ENCODE results near the gene MAPK1. TPM values are rescaled to one million over a fixed set of nuclear protein-coding genes. Genes with fewer than 3 reads are reported as not detected.
A peak's percentile ranks its signal among the peaks of the same experiment; 100 is the strongest.

MAPK1 gene
- total and polyA plus RNA-seq, 9 of the 15 experiments (the other 6 are each of a cell fraction or from before 2014, with no cell fraction given), result 46.3 to 575 (median 283) TPM

DNA sequence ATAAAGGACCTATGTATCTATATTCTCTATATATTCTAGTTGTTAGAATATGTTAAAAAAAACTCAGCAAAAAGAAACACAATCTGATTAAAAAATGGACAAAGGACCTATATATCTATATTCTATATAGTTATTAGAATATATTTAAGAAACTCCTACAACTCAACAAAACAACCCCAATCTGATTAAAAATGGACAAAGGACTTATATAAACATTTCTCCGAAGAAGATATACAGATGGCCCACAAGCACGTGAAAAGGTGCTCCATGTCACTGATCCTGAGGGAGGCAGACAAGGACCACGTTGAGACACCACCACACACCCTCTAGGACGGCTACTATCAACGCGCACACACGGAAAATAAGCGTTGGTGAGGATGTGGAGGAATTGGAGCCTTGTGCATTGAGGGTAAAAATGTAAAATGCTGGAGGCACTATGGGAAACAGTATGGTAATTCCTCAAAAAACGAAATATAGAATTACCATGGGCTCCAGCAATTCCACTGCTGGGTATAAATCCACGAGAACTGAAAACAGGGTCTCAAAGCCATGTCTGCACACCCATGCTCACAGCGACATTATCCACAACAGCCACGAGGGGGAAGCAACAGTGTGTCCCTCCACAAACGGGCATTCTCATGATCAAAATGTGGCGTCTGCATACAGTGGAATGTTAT lies 154.6 kb downstream of the MAPK1 start (continued):
- TF ChIP-seq CHCHD3 (CRISPR knock-in tag; IDR thresholded peaks at IDR 0.05) (no peak), MAFF (IDR thresholded peaks at IDR 0.05; ENCODE audit: low read length) (peak; percentile 67), TBP (optimal IDR thresholded peaks at IDR 0.05; ENCODE audit: low read depth, low read length) (no peak), ARID3A (IDR thresholded peaks at IDR 0.05; ENCODE audit: borderline replicate concordance, low read depth, low read length) (peak; percentile 99), ZNF384 (IDR thresholded peaks at IDR 0.05; ENCODE audit: low read depth, low read length) (peak; percentile 76), HIVEP1 (CRISPR knock-in tag; IDR thresholded peaks at IDR 0.05) (no peak), FIP1L1 (IDR thresholded peaks at IDR 0.05; ENCODE audit: low read depth, low read length, poor library complexity, severe bottlenecking) (no peak), TARDBP (IDR thresholded peaks at IDR 0.05) (no peak), MYC (IDR thresholded peaks at IDR 0.05; ENCODE audit: low read depth, low read length) (peak; percentile 95), MYC (CRISPR knock-in tag; IDR thresholded peaks at IDR 0.05; ENCODE audit: borderline replicate concordance, low read depth) (no peak), SAFB2 (IDR thresholded peaks at IDR 0.05; ENCODE audit: borderline replicate concordance, low read depth, low read length, severe bottlenecking) (no peak), PHB2 (IDR thresholded peaks at IDR 0.05; ENCODE audit: low read depth) (no peak), TBL1XR1 (IDR thresholded peaks at IDR 0.05; ENCODE audit: low read length in 2 of 2) (peak; percentile 72 to 79; a peak in 2 of 4 replicates), SMC3 (conservative IDR thresholded peaks at IDR 0.05; ENCODE audit: insufficient read depth, low read depth, low read length) (peak; percentile 100), HNRNPH1 (optimal IDR thresholded peaks at IDR 0.05; ENCODE audit: low read depth, low read length) (no peak), ZNF75A (CRISPR knock-in tag; IDR thresholded peaks at IDR 0.05) (no peak), KLF10 (CRISPR knock-in tag; IDR thresholded peaks at IDR 0.05) (no peak), SIRT6 (IDR thresholded peaks at IDR 0.05; ENCODE audit: low read depth, low read length) (no peak), RNF219 (CRISPR knock-in tag; IDR thresholded peaks at IDR 0.05) (no peak), HNRNPL (IDR thresholded peaks at IDR 0.05; ENCODE audit: low read depth, low read length) (no peak)
- TF ChIP-seq, protein P1, sequence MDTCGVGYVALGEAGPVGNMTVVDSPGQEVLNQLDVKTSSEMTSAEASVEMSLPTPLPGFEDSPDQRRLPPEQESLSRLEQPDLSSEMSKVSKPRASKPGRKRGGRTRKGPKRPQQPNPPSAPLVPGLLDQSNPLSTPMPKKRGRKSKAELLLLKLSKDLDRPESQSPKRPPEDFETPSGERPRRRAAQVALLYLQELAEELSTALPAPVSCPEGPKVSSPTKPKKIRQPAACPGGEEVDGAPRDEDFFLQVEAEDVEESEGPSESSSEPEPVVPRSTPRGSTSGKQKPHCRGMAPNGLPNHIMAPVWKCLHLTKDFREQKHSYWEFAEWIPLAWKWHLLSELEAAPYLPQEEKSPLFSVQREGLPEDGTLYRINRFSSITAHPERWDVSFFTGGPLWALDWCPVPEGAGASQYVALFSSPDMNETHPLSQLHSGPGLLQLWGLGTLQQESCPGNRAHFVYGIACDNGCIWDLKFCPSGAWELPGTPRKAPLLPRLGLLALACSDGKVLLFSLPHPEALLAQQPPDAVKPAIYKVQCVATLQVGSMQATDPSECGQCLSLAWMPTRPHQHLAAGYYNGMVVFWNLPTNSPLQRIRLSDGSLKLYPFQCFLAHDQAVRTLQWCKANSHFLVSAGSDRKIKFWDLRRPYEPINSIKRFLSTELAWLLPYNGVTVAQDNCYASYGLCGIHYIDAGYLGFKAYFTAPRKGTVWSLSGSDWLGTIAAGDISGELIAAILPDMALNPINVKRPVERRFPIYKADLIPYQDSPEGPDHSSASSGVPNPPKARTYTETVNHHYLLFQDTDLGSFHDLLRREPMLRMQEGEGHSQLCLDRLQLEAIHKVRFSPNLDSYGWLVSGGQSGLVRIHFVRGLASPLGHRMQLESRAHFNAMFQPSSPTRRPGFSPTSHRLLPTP (IDR thresholded peaks at IDR 0.05; ENCODE audit: borderline replicate concordance, extremely low read depth, insufficient read length), result no peak
